GM23338 (cell line): ENCODE results near the gene HPGD.

Source experiments
- CTCF ChIP-seq, 2 experiments: fragments of 200-600 bp in 1 of 2; sonication (generic) in 1 of 2; conservative IDR thresholded peaks; 2 replicates each; pipeline versions ENCODE4 v1.5.1 to v1.6.1; 2016 to 2017; ENCODE audit warnings: antibody characterized with exemption in 2 of 2, low read depth in 2 of 2, mild to moderate bottlenecking in 2 of 2, moderate library complexity in 1 of 2
- EZH2 ChIP-seq: fragments of 200-600 bp; sonication (generic); IDR thresholded peaks from one replicate; pipeline ENCODE4 v1.8.0; 2017; ENCODE audit warnings: antibody characterized with exemption, mild to moderate bottlenecking, low read depth; ENCODE audit not compliant: unreplicated experiment
- NANOG ChIP-seq: IDR thresholded peaks from 2 replicates; pipeline ENCODE4 v1.6.1; 2016; ENCODE audit warnings: antibody characterized with exemption, borderline replicate concordance
- POLR2AphosphoS5 ChIP-seq: IDR thresholded peaks from 2 replicates; pipeline ENCODE4 v1.6.1; 2016; ENCODE audit warnings: antibody characterized with exemption, low read depth
- REST ChIP-seq: IDR thresholded peaks from one replicate; pipeline ENCODE4 v1.6.1; 2018; ENCODE audit warnings: antibody characterized with exemption; ENCODE audit not compliant: unreplicated experiment

- no peak for TF ChIP-seq CTCF (conservative IDR thresholded peaks at IDR 0.05; ENCODE audit: low read depth in 2 of 2)
- no peak for TF ChIP-seq REST
- no peak for TF ChIP-seq POLR2AphosphoS5
- TF ChIP-seq EZH2 = no peak
- no peak for TF ChIP-seq NANOG
Observed at GRCh38 chr4:174549721-174550120, 27.4 kb upstream of the HPGD start.
